ENCODE results near the gene CSF3R. TPM values are rescaled to one million over a fixed set of nuclear protein-coding genes. Genes with fewer than 3 reads are reported as not detected.
"Not testable (repeated sequence)": the region's sequence is repeated elsewhere in the genome, so short reads cannot be mapped to it uniquely, and the experiment has no call there.

The CSF3R gene
- total RNA-seq, 4 donors from 2014 or later, result 12.5 to 27.8 (median 19.8) TPM

DNA sequence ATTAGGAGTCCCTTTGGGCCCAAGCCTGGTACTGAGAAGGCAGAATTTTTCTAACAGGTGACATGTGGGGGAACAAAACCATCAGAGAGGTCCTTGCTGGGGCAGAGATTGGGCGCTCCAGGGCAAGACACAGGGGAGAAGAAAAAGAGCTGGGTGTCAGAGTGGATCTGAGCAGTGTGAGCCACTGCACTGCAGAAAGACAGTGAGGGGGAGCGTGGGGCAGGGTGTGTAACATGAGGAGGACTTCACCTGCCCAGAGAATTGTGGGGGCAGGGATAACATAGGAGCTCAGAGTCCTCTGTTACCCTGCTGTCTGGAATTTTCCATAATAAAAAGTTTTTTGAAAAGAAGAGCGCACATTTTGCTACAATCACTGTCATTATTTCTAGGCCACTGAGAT is 25.5 kb upstream of the CSF3R start:
- no peaks in the 10 kb centered on the region for H3K27me3 ChIP-seq

DNA sequence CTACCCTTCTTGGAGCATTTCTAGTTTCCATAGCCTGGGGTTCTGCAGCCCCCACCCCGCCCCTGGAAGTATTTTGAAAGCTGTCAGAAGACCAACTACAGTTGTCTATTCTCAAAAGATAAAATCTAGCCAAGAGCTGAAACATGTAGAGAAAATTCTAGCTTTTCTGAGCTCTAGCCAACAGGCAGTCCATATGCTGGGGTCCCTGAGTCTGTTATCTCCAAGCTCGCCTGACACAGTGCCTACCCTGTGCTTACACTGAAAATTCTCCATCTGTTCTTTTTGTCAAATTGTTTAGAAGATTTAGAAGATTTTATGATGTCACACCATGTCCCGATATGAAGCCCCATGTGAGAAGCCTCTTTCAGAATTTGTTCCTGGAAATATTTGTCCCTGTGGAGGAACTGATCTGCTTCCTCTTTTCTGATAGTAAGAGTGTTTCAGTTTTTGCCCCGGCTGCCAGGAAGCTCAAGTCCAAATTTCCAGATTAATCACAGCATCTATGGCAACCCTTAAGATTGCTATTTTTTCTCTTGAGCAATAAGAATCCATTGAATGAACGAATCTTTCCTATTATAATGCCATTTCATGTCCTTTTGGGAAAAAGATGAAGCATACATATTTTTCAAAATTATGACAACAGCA is 23.7 kb upstream of the CSF3R start:
- H3K4me1 ChIP-seq, result no peaks in the 10 kb centered on the region
- H3K4me3 ChIP-seq, result no peak overlapping the region
- DNase-seq (ENCODE audit: low spot score in 2 of 2), result no peak
- H3K36me3 ChIP-seq, result no peaks in the 10 kb centered on the region
- TF ChIP-seq, protein P1, sequence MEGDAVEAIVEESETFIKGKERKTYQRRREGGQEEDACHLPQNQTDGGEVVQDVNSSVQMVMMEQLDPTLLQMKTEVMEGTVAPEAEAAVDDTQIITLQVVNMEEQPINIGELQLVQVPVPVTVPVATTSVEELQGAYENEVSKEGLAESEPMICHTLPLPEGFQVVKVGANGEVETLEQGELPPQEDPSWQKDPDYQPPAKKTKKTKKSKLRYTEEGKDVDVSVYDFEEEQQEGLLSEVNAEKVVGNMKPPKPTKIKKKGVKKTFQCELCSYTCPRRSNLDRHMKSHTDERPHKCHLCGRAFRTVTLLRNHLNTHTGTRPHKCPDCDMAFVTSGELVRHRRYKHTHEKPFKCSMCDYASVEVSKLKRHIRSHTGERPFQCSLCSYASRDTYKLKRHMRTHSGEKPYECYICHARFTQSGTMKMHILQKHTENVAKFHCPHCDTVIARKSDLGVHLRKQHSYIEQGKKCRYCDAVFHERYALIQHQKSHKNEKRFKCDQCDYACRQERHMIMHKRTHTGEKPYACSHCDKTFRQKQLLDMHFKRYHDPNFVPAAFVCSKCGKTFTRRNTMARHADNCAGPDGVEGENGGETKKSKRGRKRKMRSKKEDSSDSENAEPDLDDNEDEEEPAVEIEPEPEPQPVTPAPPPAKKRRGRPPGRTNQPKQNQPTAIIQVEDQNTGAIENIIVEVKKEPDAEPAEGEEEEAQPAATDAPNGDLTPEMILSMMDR (IDR thresholded peaks at IDR 0.05), result no peak
- TF ChIP-seq POLR2A (IDR thresholded peaks at IDR 0.05), result no peak
- no peak for TF ChIP-seq EP300 (IDR thresholded peaks at IDR 0.05)
- no peaks in the 10 kb centered on the region for H3K9me3 ChIP-seq
- H3K27ac ChIP-seq, result no peak overlapping the region
- no peaks in the 10 kb centered on the region for H3K27me3 ChIP-seq
- 71 to 75% methylated on average over 5 of the region's 5 CpGs for WGBS, 2 donors

More for the DNA sequence above, 25.5 kb upstream of the CSF3R start:
- H3K27ac ChIP-seq, result no peak overlapping the region
- TF ChIP-seq, protein P1 (IDR thresholded peaks at IDR 0.05), result no peak
- TF ChIP-seq POLR2A (IDR thresholded peaks at IDR 0.05) (no peak), EP300 (IDR thresholded peaks at IDR 0.05) (no peak)
- no peaks in the 10 kb centered on the region for H3K9me3 ChIP-seq
- H3K4me1 ChIP-seq, result no peaks in the 10 kb centered on the region
- no peaks in the 10 kb centered on the region for H3K36me3 ChIP-seq
- H3K4me3 ChIP-seq, result no peak overlapping the region
- no peak for DNase-seq (ENCODE audit: low spot score in 2 of 2)
- 68 to 88% methylated on average over 3 of the region's 3 CpGs for whole genome bisulfite sequencing, 2 donors

GRCh38 chr1:36503733-36504132 is 21.0 kb upstream of the CSF3R start:
- no peaks in the 10 kb centered on the region for H3K9me3 ChIP-seq
- H3K4me1 ChIP-seq, result no peaks in the 10 kb centered on the region
- DNase-seq (ENCODE audit: low spot score in 2 of 2), result no peak
- H3K4me3 ChIP-seq, result no peak overlapping the region
- no peaks in the 10 kb centered on the region for H3K36me3 ChIP-seq
- TF ChIP-seq EP300 (IDR thresholded peaks at IDR 0.05), result no peak
- TF ChIP-seq, protein P1 (IDR thresholded peaks at IDR 0.05), result no peak
- TF ChIP-seq POLR2A (IDR thresholded peaks at IDR 0.05), result no peak
- 50% methylated on average over 1 of the region's 1 CpG for WGBS, 2 donors
- H3K27ac ChIP-seq, result no peak overlapping the region
- no peaks in the 10 kb centered on the region for H3K27me3 ChIP-seq

DNA sequence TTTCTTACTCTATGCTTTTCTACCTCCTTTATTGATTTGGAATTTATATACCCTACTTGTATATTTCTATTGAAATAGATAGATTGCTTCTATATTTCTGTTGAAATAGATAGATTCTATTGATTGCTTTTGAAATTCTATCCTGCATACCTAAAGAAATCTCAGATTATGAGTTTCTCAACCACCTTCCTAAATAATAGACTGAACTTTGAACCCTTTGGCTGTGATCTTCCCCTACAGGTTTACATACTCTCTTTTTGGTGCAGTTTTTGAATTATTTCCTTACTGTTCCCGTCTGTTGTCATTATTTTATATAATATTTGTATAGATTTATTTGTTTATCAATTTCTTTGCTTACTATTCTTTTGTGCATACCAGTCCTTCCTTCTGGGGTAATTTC is 20.4 kb upstream of the CSF3R start:
- WGBS, 2 donors, result 74 to 84% methylated on average over 1 of the region's 1 CpG
- no peak for DNase-seq (ENCODE audit: low spot score in 2 of 2)
- no peaks in the 10 kb centered on the region for H3K9me3 ChIP-seq
- no peaks in the 10 kb centered on the region for H3K27me3 ChIP-seq
- TF ChIP-seq, protein P1 (IDR thresholded peaks at IDR 0.05), result no peak
- TF ChIP-seq EP300 (IDR thresholded peaks at IDR 0.05), result no peak
- TF ChIP-seq POLR2A (IDR thresholded peaks at IDR 0.05), result no peak
- H3K27ac ChIP-seq, result no peak overlapping the region
- no peak overlapping the region for H3K4me3 ChIP-seq
- no peaks in the 10 kb centered on the region for H3K4me1 ChIP-seq
- H3K36me3 ChIP-seq, result no peaks in the 10 kb centered on the region

DNA sequence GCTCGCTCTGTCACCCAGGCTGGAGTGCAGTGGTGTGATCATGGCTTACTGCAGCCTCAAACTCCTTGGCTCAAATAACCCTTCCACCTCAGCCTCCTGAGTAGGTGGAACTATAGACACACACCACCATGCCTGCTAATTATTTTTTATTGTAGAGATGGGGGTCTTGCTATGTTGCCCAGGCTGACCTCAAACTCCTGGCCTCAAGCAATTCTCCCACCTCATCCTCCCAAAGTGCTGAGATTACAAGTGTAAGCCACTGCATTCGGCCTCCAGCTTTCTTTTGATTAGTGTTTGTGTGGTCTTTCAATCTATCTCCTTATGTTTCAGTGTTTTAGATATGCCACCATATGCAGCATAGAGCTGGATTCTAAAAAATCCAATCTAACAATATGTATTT is 19.9 kb upstream of the CSF3R start:
- Histone ChIP-seq H3K4me3 (no peak overlapping the region), H3K27me3 (no peaks in the 10 kb centered on the region), H3K27ac (no peak overlapping the region), H3K4me1 (no peaks in the 10 kb centered on the region), H3K36me3 (no peaks in the 10 kb centered on the region), H3K9me3 (no peaks in the 10 kb centered on the region)
- TF ChIP-seq, protein P1 (IDR thresholded peaks at IDR 0.05), result no peak
- TF ChIP-seq EP300 (IDR thresholded peaks at IDR 0.05) (no peak), POLR2A (IDR thresholded peaks at IDR 0.05) (no peak)
- DNase-seq (ENCODE audit: low spot score in 2 of 2), result no peak
- 73 to 83% methylated on average over 2 of the region's 2 CpGs for WGBS, 2 donors

DNA sequence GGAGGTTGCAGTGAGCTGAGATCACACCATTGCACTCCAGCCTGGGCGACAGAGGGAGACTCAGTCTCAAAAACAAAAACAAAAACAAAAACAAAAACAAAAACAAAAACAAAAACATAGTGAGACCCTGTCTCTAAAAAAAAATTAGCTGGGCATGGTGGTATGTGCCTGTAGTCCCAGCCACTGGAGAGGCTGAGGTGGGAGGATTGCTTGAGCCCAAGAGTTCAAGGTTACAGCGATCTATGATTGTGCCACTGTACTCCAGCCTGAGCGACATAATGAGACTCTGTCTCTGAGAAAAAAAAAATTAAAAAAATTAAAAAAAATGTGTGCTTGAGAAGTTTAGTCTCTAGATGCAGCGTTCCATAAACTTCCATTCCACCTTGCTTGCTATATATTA is 19.2 kb upstream of the CSF3R start:
- H3K36me3 ChIP-seq; H3K9me3 ChIP-seq; DNase-seq (ENCODE audit: low spot score in 2 of 2); H3K27me3 ChIP-seq; H3K4me3 ChIP-seq; H3K4me1 ChIP-seq; H3K27ac ChIP-seq: not testable (repeated sequence)
- 77 to 80% methylated on average over 4 of the region's 4 CpGs for WGBS, 2 donors
